ENCODE measurements around the gene GAK.

- TF ChIP-seq, protein P1, sequence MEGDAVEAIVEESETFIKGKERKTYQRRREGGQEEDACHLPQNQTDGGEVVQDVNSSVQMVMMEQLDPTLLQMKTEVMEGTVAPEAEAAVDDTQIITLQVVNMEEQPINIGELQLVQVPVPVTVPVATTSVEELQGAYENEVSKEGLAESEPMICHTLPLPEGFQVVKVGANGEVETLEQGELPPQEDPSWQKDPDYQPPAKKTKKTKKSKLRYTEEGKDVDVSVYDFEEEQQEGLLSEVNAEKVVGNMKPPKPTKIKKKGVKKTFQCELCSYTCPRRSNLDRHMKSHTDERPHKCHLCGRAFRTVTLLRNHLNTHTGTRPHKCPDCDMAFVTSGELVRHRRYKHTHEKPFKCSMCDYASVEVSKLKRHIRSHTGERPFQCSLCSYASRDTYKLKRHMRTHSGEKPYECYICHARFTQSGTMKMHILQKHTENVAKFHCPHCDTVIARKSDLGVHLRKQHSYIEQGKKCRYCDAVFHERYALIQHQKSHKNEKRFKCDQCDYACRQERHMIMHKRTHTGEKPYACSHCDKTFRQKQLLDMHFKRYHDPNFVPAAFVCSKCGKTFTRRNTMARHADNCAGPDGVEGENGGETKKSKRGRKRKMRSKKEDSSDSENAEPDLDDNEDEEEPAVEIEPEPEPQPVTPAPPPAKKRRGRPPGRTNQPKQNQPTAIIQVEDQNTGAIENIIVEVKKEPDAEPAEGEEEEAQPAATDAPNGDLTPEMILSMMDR (optimal IDR thresholded peaks at IDR 0.05 in 1 of 3, IDR thresholded peaks at IDR 0.05 in 1 of 3, conservative IDR thresholded peaks at IDR 0.05 in 1 of 3; ENCODE audit: extremely low read depth in 1 of 3, insufficient read depth in 2 of 3, low read length in 3 of 3), result no peak
- no peak for TF ChIP-seq EZH2 (IDR thresholded peaks at IDR 0.05; ENCODE audit: low read length)
Measured at GRCh38 chr4:947491-947971, 15.4 kb upstream of the GAK start.

Measured in keratinocyte (primary cell).